Testis (tissue), 3 donors: ENCODE data around the gene TSPYL4. TPM values are rescaled to one million over a fixed set of nuclear protein-coding genes. Genes with fewer than 3 reads are reported as not detected.

Experiments
- DNase-seq: peaks from one replicate; pipeline ENCODE4 v3.0.0-alpha.2; 2019
- H3K27ac ChIP-seq, 2 donors: fragments of 200-600 bp; sonication (generic); one replicate each; pipeline ENCODE4 v1.5.1; 2019
- H3K27me3 ChIP-seq: fragments of 200-600 bp; sonication (generic); one replicate; pipeline ENCODE4 v1.5.1; 2019
- H3K36me3 ChIP-seq: fragments of 200-600 bp; sonication (generic); one replicate; pipeline ENCODE4 v1.5.1; 2017; ENCODE audit warnings: low read depth; ENCODE audit errors: missing control alignments
- H3K4me1 ChIP-seq: fragments of 200-600 bp; sonication (generic); one replicate; pipeline ENCODE4 v1.5.1; 2019
- H3K4me3 ChIP-seq, 2 donors: fragments of 200-600 bp; sonication (generic); one replicate each; pipeline ENCODE4 v1.5.1; 2017 to 2019
- H3K9me3 ChIP-seq: fragments of 200-600 bp; sonication (generic); one replicate; pipeline ENCODE4 v1.5.1; 2017
- POLR2A ChIP-seq: fragments of 450-650 bp; IDR thresholded peaks from one replicate; pipeline ENCODE4 v1.6.1; 2017; ENCODE audit warnings: antibody characterized with exemption, mild to moderate bottlenecking, moderate library complexity
- WGBS, 2 donors: methylation state at CpG; one replicate each; pipeline ENCODE4 v1.1.5; 2018; 5-methylcytosine and 5-hydroxymethylcytosine counted together
- intact Hi-C: fragments of 100-400 bp; cut with DNase I; formaldehyde crosslinking; loops from one replicate; pipeline ENCODE4 v1.15.1; 2023; ENCODE audit warnings: low total_unique reads
- polyA plus RNA-seq: library from polyadenylated mRNA; stranded (reverse); fragments of 350-450 nt; fragmentation: Illumina TruSeq; extraction: RNeasy Lipid Tissue Mini Kit (QIAGEN cat#74804); gene quantifications from one replicate; pipeline ENCODE4 v1.2.3, GENCODE V29; 2014; ENCODE audit warnings: low read depth, low replicate concordance; ENCODE audit not compliant: insufficient read depth
- total RNA-seq, 2 donors: library from RNA; depleted of rRNA; stranded (reverse); fragments of >200 nt; gene quantifications; one replicate each; pipeline ENCODE4 v1.2.3, GENCODE V29; 2016
- TF ChIP-seq, protein P1 (sequence below), 3 experiments: fragments of 450-650 bp in 2 of 3; fragments of 200-600 bp in 1 of 3; sonication (generic) in 1 of 3; IDR thresholded peaks; one replicate each; pipeline ENCODE4 v1.5.1; 2016 to 2019; ENCODE audit warnings: antibody characterized with exemption in 3 of 3, mild to moderate bottlenecking in 2 of 3, moderate library complexity in 1 of 3

The TSPYL4 gene
- total and polyA plus RNA-seq, 3 donors from 2014 or later: 27.9 to 39.8 (median 33.1) TPM

DNA sequence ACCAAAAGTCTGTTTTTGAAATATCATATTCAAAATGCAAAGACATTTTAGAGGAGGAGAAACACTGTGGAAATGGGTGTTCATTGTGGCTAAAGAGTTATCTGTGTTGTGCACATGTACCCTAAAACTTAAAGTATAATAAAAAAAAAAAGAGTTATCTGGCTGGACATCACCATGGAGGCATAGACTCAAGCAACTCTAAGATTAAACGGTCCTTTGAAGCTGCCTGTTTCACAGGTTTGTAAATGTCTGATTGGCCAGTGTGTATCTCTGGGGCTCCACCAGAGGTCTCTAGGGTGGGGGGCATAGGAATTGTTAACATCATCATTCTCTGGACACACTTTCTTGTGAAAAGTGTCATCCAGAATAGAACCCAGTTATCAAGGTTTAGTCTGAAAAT, 39.2 kb downstream of the TSPYL4 start:
- Histone ChIP-seq H3K4me3 (no peak overlapping the region), H3K36me3 (no peaks in the 10 kb centered on the region), H3K27me3 (no peaks in the 10 kb centered on the region), H3K4me1 (peaks cover 6% of the 10 kb centered on the region), H3K9me3 (no peaks in the 10 kb centered on the region), H3K27ac (no peak overlapping the region)
- 83 to 94% methylated on average over 1 of the region's 1 CpG for WGBS, 2 donors
- intact Hi-C loops: no loop called here
- TF ChIP-seq, protein P1, sequence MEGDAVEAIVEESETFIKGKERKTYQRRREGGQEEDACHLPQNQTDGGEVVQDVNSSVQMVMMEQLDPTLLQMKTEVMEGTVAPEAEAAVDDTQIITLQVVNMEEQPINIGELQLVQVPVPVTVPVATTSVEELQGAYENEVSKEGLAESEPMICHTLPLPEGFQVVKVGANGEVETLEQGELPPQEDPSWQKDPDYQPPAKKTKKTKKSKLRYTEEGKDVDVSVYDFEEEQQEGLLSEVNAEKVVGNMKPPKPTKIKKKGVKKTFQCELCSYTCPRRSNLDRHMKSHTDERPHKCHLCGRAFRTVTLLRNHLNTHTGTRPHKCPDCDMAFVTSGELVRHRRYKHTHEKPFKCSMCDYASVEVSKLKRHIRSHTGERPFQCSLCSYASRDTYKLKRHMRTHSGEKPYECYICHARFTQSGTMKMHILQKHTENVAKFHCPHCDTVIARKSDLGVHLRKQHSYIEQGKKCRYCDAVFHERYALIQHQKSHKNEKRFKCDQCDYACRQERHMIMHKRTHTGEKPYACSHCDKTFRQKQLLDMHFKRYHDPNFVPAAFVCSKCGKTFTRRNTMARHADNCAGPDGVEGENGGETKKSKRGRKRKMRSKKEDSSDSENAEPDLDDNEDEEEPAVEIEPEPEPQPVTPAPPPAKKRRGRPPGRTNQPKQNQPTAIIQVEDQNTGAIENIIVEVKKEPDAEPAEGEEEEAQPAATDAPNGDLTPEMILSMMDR (IDR thresholded peaks at IDR 0.05): no peak
- no peak for TF ChIP-seq POLR2A
- no peak for DNase-seq

DNA sequence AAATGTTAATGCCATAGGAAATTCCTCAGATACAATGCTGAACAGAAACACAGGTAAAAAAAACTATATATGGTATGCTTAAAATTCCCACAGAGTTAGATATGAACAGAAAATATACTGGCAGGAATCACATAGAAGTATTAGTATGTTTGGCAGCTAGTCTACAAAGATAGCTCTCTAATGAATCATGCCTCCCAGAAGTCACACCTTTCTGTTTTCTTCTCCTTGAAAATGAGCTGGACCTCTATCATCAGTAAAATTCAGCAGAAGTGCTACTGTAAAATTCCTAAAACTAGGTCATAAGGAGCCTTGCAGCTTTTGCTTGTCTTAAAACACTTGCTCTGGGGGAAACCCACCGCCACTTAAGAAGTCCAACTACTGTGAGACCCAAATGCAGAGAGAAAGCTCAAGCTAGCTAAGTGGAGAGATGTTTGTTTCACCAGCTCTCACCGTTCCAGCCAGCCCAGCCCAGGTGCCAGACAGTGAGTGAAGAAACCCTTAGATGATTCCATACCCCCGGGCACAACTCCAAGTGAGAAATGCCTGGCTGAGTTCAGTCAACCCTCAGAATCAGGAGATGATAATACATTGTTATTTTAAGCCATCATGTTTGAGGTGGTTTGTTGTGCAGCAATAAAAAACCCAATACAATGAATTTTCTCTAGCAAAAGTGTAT, 43.0 kb downstream of the TSPYL4 start:
- intact Hi-C loops: no loop called here
- Histone ChIP-seq H3K36me3 (no peaks in the 10 kb centered on the region), H3K4me3 (no peak overlapping the region), H3K27ac (no peak overlapping the region), H3K4me1 (no peaks in the 10 kb centered on the region), H3K27me3 (no peaks in the 10 kb centered on the region), H3K9me3 (no peaks in the 10 kb centered on the region)
- TF ChIP-seq POLR2A: no peak
- TF ChIP-seq, protein P1 (IDR thresholded peaks at IDR 0.05): no peak
- WGBS, 2 donors: 50 to 73% methylated on average over 3 of the region's 3 CpGs
- peak; percentile 66 for DNase-seq

DNA sequence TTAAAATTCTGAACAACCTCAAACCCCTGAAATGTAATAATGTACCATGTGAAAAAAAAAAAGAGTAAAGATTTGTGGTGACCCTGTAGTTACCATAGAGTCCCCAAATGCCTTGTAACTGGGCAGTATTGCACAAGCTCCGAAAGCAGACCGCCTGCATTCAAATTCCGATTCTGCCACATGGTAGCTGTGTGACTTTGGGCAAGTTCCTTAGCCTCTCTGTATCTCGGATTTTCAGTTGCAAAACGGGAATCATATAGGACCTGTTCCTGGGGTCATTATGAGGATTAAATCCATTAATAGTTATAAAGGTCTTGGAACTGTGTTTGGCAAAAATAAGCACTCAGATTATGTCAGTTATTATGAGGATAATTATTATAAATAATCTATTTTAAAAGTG, 43.6 kb downstream of the TSPYL4 start:
- no peaks in the 10 kb centered on the region for H3K36me3 ChIP-seq
- no peaks in the 10 kb centered on the region for H3K4me1 ChIP-seq
- 94 to 96% methylated on average over 5 of the region's 5 CpGs for WGBS, 2 donors
- no peak for DNase-seq
- no peaks in the 10 kb centered on the region for H3K9me3 ChIP-seq
- TF ChIP-seq, protein P1 (IDR thresholded peaks at IDR 0.05): no peak
- TF ChIP-seq POLR2A: no peak
- no peak overlapping the region for H3K4me3 ChIP-seq
- no peaks in the 10 kb centered on the region for H3K27me3 ChIP-seq
- intact Hi-C loops: no loop called here
- H3K27ac ChIP-seq: no peak overlapping the region

DNA sequence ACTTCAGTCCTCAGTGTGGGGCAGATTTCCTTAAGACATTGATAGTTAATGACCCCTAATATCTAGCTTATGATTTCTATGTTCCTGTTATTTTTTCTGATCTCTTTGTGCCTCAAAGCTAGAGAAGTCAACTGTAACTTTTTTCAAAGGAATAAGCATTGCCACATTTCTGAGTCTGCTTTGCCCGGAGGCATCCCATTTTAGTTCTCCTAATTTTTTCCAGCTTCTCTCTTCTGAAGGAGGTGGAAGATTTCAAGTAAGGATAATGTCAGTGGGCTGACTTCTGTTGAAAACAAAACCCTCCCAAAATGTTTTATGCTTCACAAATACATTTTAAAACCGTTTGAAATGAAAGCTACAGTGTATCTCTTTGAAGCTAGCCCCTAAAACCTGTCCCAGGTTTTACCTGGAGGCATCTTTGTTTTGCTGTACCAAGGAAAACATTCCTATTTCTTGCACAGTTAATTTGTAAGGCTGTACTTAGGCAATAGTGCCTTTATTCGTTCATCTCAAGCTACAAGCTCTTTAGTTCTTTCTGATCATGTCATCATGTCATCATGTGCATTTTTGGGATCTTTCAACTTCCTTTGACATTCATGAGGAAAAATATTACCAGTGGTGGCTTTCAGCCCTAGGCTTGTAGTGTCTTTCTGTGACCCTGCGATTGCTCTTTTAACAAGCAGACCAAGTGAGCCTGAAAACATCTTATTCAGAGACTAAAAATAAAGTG, 45.7 kb downstream of the TSPYL4 start:
- H3K36me3 ChIP-seq: no peaks in the 10 kb centered on the region
- no peaks in the 10 kb centered on the region for H3K27me3 ChIP-seq
- H3K27ac ChIP-seq: no peak overlapping the region
- no peaks in the 10 kb centered on the region for H3K4me1 ChIP-seq
- DNase-seq: no peak
- no peak for TF ChIP-seq POLR2A
- TF ChIP-seq, protein P1 (IDR thresholded peaks at IDR 0.05): no peak
- 71 to 74% methylated on average over 4 of the region's 4 CpGs for WGBS, 2 donors
- no peak overlapping the region for H3K4me3 ChIP-seq
- intact Hi-C loops: no loop called here
- H3K9me3 ChIP-seq: no peaks in the 10 kb centered on the region
